8988T (cell line): Measurements from ENCODE around the gene WBP2NL.
A peak's percentile ranks its signal among the peaks of the same experiment; 100 is the strongest.
"Not testable (repeated sequence)": the region's sequence is repeated elsewhere in the genome, so short reads cannot be mapped to it uniquely, and the experiment has no call there.

Experiments
- DNase-seq: peaks from one replicate; pipeline ENCODE4 v3.0.0; 2011

Gene WBP2NL, protein sequence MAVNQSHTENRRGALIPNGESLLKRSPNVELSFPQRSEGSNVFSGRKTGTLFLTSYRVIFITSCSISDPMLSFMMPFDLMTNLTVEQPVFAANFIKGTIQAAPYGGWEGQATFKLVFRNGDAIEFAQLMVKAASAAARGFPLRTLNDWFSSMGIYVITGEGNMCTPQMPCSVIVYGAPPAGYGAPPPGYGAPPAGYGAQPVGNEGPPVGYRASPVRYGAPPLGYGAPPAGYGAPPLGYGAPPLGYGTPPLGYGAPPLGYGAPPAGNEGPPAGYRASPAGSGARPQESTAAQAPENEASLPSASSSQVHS

DNA sequence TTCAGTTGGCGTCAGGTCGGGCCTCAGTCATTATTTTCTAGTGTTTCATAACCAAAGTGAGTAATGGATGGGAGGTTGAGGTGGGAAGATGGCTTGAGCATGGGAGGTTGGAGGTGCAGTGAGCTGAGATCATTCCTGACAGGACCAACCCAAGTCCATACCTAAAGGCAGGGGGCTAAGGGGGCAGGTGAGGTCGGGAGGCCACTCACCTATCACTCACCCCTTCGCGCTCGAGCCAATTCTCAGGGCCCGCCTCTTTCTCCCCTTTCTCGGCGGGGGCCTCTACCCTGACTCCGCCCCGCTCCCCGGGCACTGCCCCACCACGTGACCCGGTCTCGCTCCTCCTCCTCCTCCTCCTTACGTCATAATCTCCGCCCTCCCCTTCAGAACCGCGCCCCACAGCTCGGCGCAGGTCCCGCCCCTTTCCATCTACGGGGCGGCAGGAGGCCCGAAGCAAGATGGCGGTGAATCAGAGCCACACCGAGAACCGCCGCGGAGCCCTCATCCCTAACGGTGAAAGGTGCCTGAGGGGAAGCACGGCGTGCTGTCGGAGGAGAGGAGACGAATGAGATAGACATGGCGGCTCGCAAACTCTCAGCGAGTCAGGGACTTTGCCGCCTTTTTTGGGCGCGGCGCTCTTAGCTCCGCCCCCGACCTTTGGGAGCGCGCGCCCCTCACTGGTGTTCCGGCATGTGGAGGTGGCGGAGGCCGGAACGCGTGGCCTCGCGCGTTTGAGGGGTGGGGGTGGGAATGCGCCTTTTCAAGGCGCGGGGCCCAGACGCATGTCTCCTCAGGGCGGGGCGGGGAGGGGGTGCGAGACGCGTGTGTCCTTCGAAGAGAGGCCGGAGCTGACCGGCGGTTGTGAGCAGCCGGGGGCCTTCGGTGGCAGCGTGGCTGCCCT is at the start of gene WBP2NL:
Gene WBP2NL, plus strand, starts transcription at position 428 of the 901 bp plus-strand sequence. Its CDS starts 31 bp downstream, at position 459.
- no peak for DNase-seq

DNA sequence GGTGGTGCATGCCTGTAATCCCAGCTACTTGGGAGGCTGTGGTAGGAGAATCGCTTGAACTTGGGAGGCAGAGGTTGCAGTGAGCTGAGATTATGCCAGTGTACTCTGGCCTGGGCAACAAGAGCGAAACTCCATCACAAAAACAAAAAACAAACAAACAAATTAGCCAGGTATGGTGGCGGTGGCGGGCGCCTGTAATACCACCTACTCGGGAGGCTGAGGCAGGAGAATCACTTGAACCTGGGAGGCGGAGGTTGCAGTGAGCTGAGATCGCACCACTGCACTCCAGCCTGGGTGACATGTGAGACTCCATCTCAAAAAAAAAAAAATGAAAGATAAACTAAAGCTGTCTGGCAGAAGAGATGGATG is 49.7 kb upstream of the WBP2NL start:
- DNase-seq, result not testable (repeated sequence)

DNA sequence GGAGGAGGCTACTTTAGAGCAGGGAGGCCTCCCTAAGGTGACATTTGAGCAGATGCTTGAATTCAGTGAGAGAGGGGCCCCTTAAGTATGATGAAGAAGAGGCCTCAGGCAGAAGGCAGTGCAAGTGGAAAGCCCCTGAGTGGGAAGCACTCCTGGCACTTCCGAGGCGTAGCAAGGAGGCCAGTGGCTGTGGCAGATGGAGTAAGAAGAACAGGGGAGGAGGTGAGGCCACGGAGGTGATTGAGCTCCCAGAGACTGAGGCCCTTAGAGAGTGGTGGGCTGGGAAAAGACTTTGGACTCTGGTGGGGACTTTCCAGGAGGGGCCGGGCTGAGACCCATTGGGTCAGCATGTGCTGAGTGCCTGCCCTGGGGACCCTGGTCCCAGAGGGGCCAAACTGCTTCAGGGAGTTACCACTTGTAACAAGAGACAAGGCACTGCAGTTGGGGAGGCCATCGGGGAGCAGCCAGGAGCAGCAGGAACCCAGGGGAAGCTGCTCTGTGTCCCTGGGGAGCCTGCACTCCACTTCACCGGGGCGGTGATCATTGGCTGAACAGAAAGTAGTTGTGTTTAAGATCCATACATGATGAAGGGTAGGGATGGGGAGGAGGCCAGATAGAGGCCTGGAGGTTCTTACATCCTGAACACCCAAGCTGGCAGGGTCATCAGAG is 49.2 kb upstream of the WBP2NL start:
- no peak for DNase-seq

DNA sequence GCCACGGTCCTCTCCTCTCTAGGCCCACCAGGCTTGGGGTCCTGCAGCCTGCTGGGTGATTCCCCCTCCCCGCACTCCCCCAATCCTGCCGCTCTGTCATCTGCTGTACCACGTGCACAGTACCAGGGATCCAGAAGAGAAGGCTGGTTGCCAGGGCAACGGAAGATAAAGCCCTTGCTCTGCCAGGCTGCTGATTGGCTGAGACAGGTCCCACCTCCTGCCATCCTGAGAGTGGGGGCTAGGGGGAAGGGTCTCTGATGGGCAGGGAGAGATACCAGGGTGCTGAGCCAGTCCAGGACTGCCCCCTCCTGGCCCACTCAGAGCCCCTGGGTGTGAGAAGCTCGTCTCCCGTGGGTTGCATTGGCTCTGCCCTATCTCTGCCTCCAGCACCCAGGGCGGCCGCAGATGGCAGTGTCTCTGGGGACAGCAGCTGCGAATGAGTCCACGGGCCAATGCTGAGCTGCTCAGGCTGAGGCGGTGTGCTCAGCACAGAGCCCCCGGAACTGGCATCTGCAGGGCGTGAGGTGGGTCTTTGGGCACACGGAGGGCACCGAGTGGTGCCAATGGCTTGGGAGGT is 46.6 kb upstream of the WBP2NL start, which contains the start of gene SMIM45:
Gene SMIM45, plus strand, starts transcription at position 253 of the 577 bp plus-strand sequence.
- DNase-seq, result no peak

DNA sequence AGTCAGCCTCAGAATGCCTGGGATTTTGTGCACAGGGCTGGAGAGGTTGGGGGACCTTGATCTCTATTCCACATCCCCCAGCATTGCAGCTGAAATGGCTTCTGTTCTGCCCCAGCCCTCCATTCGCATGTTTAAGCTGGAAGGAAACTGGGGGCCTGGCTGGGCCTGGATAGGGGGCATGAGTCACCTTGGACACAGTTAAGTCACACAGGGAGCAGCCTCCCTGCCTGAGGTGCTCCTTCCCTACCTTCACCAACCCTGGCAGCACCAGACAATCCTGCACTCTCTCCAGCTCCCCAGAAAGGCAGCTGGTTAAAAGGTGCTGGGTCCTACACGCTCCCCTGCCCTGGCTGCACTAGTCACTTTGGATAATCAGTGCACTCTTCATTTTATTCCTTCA is 45.9 kb upstream of the WBP2NL start:
- DNase-seq, result no peak

DNA sequence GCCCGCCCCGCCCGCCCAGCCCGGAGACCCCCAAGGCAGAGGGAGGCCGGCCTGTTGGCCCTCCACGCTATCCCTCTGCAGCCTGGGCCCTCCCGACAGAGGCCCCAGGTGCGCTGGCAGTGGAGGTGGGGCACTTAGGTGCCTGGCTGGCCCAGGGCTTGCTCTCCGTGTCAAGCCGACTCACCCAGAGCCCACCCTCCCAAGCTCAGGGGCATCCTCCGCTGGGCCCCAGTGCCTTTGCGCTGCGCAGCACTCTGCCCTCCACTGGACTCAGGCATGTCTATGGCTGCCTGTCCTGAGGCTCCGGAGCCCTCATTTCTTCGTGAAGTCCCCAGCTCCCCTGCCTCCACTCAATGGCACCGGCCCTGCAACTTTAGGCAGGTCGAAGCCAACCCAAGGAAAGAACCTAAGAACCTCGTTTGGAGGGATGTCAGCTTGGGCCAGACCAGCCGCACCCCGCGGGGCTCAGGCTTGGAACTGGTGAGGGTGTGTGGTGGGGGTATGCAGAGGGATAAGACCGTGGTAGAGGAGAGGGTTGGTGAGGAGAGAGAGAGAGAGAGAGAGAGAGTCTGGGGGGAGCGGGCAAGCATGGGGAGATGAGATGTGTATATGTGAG is 40.5 kb upstream of the WBP2NL start:
- no peak for DNase-seq

DNA sequence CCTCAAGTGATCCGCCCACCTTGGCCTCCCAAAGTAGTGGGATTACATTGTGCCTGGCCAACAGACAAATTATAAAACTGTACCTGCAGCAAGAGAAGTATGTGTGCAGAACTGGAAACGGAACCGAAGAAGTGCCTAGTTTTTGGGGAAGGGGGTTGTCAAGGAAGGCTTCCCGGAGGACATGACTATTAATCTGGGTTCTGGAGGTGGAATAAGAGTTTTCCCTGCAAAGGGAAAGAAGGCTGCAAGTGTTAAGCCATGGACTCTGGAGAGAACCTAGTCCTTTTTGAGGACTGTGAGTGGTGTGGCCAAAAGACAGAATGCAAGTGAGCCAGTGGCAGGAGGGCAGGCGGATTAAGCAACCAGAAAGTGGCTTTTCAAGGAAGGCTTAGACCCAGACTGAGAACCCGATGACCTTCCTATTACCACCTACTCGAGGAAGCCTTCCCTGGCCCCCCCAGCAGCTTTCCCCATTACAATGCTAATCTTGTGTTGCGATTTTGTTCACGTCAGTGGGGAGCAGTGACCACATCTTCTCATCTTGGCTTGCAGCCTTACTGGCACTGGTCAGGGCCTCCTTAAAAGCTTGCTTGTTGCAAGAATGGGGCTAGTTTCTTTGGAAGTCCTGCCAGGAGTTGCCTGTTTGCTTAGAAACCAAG is 35.0 kb upstream of the WBP2NL start:
- no peak for DNase-seq

DNA sequence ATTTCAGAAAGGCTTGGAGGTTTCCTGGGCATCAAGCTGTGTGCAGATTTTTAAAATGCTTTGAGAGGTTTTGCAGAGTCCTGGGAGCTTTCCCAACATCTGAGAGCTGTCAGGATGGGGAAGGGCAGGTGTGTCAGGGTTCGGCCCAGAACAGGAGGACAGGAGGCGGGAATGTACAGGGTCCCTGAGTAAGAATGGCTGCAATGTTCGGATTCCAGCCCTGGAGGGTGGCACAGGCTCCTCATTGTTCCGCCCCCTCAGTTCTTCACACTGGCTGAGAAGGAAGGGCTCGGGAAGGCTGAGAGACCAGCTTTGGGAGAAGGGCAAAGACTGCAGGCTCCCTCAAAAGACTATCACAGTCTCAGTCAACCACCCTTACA is 34.5 kb upstream of the WBP2NL start:
- DNase-seq, result no peak

DNA sequence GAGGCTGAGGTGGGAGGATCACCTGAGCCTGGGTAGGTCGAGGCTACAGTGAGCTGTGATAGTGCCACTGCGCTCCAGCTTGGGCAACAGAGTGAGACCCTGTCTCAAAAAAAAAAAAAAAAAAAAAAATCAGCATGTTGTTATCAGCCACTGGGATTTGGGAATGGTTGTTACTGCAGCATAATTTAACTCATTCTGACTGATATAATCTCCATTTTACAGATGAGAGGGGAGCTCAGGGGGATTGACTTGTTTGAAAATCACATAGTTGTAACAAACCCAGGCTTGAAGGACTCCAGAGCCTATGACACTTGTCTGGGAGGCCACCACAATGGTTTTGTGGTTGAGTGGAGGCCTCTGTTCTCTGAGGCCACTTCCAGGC is 32.4 kb upstream of the WBP2NL start:
- no peak for DNase-seq

DNA sequence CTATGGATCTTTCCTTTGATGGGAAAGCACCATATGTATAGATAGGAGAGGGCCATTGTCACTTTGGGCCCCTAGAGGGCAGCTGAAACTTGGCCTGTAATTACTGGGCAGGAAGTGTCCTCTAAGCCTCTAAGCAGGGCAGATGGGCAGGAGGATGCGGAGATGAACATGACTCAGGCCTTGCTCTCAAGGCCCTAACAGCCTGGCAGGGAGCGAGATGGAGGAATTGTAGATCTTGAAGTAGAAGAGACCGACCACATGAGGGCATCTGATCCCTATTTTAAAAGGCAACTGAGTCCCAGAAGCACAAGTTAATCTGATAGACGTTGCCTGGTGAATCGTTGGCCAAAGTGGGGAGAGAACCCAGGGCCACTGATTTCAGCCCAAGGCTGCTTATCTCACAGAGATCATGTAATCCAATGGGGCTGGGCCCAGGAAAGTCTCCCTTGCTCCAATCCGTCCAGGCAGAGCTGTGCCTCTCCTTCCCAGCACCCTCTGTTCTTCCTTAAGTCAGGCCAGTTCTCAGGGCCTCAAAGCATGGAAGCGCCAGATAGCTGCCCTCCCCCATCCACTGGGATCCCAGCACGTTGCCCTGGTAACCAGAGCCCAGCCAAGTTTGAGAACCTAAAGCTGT is 31.9 kb upstream of the WBP2NL start:
- no peak for DNase-seq

DNA sequence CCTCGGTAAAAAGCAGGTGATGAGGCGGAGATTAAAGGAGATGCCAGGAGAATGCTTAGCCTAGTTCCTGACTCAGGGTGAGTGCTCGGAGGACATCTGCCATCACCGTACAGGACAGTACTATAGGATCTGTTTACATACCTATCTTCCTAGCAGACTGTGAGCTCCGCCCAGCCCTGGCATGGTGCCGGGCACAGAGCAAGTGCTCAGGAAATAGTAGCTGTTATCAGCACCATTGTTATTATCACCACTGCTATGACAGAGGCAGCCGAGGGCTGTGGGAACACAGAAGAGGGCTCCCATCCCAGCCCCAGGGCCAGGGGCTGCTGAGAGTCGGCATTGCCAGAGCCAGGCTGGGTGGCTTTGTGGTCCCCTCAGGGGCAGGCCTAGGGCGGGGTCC is 30.0 kb upstream of the WBP2NL start:
- DNase-seq, result no peak

DNA sequence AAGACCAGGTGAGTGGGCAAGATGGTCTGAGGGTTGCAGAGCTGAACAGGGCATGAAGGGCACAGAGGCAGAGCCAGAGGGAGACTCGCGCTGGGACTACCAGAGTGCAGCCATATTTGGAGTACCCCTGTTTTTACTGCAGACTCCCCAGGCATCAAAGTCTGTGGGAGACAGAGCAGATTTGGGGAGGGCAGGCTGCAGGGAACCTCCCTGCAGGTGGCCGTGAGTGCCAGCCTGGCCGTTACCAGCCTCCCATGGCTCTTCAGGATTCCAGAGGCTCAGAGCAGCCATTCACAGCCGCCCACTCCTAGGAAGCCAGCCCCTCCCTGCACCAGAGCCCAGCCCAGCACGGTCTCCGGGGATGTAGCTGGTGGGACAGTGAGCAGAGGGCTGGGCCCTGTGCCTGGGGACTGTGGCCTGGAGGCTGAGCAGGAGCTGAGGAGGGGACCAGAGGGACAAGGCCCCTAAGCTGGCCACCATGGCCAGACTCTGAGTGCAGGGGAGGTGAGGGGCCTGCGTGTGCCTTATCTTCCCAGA is 29.4 kb upstream of the WBP2NL start, which contains the start of gene SEPTIN3:
Gene SEPTIN3, plus strand, starts transcription at position 334 of the 537 bp plus-strand sequence. CDS start 2,050 bp downstream, outside the sequence.
- DNase-seq, result no peak

DNA sequence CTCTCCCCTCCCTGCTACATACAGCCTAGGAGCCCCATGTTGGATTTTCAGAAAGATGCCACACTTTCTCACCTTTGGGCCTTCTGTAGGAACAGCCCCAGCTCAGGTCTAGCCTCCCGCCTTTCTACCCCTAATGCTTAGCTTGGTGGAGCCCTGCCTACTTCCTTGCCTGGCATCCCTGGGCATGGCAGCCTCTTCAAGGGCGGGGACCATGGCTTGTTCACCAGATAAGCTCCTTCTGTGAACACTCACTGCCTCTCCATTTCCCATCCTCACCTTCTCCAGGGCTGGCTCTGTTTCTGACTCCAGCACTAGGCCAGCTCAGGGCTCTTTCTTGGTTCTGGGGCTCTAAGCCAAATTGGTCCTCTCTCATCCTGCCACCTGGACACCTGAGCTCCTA is 28.0 kb upstream of the WBP2NL start:
- DNase-seq, result no peak

DNA sequence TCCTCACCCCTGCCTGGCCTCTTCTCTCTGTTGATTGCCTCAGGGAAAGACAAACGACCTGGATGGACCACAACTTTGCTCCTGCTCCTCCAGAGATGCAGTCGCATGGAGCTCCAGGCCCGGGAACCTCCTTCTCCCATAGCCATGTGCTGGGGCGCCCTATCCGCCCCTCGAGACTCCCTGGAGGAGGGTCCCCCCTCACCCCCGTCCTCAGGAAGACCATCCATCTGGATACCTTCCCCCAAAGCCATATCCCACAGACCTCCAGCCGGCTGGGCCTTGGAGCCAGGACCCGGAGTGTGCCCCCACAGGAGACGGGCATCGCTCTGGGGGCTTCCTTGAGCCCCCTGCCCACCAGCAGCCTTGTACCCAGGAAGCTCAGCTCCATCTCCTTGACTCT is 27.2 kb upstream of the WBP2NL start:
- no peak for DNase-seq

DNA sequence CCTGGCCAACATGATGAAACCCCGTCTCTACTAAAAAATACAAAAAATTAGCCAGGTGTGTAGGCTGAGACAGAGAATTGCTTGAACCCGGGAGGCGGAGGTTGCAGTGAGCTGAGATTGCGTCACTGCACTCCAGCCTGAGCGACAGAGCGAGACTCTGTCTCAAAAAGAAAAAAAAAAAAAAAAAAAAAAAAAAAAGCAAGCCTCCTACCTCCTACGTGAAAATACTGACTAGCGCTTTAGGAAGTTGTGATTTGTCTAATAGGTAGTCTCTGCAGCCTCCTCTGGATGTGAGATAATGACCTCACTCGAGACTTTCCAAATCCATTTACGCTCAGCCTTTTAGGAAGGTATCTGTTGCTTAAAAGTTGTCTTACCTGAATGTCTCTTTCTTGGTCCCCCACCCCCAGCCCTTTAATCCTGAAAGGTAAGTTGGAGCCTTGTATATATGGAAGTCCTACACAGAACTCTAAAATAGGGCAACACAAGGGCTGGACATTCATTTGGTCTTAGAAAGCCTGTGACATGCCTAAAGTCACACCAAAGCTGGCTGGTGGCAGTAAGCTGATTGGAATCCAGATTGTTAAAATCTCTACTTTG is 23.8 kb upstream of the WBP2NL start:
- no peak for DNase-seq

DNA sequence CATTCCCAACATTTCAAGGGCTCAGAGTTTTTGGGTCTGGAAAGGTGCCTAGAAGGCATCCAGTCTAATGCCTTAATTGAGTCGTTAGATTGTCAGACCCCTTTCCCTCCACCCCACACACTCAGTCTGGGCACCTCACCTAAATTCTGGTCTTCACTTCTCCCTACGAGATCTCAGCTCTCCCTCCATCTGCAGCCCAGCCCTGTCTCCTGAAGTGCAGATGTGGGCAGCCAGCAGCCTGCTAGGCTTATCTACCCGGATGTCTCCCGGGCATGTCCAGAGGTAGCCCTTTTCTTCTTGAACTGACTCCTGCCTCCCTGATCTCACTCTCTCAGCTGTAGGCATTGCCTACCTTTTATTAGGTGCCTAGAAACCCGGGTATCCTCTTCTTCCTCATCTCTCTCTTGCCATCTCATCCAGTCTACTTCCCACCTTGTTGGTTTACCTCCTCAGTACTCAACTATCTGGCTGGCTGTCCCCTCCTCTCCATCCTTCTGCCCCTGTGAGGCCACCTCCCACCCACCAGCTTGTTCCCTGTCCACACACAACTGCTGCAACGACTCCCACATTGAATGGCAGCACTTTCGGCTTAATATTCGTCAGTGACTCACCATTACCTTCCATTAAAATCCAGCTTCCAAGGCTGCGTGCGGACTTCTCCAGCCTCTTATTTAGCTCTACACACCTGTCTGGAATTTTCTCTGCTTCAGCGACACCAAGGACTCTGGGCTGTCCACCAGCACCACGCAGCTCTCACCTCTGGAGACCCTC is 23.1 kb upstream of the WBP2NL start:
- DNase-seq, result no peak

DNA sequence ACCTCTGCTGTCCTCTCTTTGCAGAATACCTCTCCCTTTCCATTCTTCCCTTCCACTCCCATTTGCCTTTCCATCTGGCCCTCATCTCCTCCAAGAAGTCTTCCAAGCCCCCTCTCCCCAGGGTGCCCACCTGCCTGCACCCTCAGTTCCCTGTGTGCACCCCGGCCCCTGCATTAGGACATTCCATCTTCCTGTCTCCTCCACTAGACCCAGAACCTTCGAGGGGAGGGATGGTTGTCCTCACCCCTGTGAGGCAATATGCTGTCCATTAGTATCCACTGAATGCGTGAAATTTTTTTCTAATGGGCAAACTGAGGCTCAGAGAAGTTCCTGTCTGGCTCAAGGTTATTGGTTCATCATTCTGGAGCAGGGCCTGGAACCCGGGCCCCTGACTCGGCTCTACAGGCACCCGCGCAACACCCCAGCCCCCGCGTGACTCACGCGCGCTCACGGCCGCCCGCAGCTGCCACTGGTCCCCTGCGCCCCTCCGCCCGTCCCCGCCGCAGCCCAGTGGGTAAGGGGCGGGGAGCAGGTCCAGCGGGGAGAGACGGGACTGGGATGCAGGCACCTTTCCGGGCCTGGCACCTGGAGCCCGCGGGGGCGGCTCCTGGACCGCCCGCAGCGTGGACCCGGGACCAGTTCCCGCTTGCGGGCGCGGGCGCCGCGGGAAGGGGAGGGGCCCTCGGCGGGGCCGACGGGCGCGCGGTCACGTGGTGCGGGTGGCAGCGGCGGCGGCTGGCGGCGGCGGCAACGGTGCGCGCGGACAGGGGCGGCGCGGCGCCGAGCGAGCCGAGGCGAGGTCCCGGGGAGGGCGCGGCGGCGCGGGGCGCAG is 22.3 kb upstream of the WBP2NL start:
- DNase-seq, result peak; percentile 61

DNA sequence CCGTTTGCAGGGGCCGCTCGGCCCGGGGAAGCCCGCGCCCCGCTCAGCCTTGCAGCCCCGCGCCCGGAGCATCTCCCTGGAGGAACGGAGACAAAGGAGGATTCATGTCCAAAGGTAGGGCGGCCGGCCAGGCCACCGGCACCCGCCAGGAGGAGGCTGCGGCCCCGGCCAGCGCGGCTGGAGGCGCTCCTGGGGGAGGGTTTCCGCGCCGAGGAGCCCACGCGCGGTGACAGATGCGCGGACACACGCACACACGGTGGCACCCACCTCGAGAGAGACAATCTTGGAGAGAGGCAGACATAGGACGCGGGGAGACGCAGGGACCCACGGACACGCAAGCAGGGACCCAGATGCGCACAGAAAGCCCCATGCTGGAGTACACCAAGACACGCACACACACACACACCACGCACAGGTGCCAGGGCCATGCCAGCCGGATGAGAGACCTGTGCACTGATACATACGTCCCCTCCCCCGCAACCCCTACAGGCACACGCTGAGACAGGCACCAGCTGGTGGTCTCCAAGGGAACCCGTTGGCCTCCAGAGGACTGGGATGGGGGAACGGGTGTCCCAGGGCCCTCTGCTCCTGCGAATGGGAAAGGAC is 21.5 kb upstream of the WBP2NL start:
- DNase-seq, result peak; percentile 49

DNA sequence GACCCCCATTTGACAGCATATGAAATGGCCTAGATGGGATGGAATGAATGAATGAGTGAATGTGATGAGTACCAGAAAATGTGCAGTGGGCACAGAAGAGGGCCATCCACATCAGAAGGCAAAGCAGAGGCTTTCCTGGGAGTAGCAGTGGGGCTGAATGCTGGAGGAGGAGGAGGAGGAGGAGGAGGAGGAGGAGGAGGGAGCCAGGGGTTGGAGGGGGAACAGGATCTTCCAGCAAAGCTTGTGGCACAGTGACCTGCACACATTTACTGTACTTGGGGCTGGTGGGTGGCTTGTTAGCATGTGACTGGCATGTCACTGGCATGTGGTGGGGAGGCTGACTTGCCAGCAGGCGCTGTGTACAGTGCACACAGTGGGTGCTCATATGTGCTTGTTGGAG is 19.9 kb upstream of the WBP2NL start:
- no peak for DNase-seq
